ENCODE measurements around the gene MFSD2A. TPM values are rescaled to one million over a fixed set of nuclear protein-coding genes. Genes with fewer than 3 reads are reported as not detected.
"Not testable (repeated sequence)": the region's sequence is repeated elsewhere in the genome, so short reads cannot be mapped to it uniquely, and the experiment has no call there.

MFSD2A gene
- polyA plus RNA-seq, 3 donors, result 6.8 to 17.9 (median 7.9) TPM

DNA sequence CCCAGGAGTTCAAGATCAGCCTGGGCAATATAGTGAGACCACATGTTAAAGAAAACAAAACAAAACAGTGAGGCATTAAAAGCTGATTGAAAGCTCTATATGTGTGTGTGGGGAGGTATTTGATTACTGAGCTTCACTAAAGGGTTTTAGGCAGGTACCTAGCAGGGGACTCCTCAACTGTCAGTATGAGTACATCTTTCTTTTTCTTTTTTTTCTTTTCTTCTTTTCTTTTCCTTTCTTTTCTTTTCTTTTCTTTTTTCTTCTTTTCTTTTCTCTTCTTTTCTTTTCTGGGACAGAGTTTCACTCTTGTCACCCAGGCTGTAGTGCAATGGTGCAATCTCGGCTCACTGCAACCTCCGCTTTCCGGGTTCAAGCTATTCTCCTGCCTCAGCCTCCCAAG is 44.7 kb upstream of the MFSD2A start:
- Mint-ChIP-seq H3K36me3 (peaks cover 0 to 5% of the 10 kb centered on the region in 2 donors), H3K4me3 (no peak overlapping the region), H3K9me3 (peaks cover 0 to 9% (median 3%) of the 10 kb centered on the region in 7 donors), H3K27me3 (ENCODE audit: low read depth in 3 of 3) (peaks cover 0 to 5% (median 2%) of the 10 kb centered on the region in 3 donors), H3K27ac (peak overlapping the region in 2 of 7 donors; percentile 37 to 38), H3K4me1 (peaks cover 30% of the 10 kb centered on the region)
- Histone ChIP-seq H3K4me3 (replicated peaks in 1 of 3; ENCODE audit: low read depth in 2 of 3, low read length in 3 of 3) (no peak overlapping the region), H3K9ac (ENCODE audit: insufficient read depth, low read length, poor library complexity, severe bottlenecking) (no peak overlapping the region), H3K79me2 (ENCODE audit: insufficient read depth, low read length) (no peaks in the 10 kb centered on the region), H2AFZ (ENCODE audit: insufficient read depth, low read depth, low read length, poor library complexity, severe bottlenecking) (no peak overlapping the region), H3K4me1 (ENCODE audit: control insufficient read depth in 1 of 2, insufficient read depth in 2 of 2, low read length in 2 of 2) (peaks cover 33% of the 10 kb centered on the region in 2 donors), H3K27ac (ENCODE audit: low read depth in 1 of 2, low read length in 2 of 2) (no peak overlapping the region), H3K9me3 (replicated peaks in 1 of 2; ENCODE audit: control insufficient read depth in 1 of 2, insufficient read depth in 1 of 2, low read length in 2 of 2) (peaks cover 4% of the 10 kb centered on the region in 2 donors), H4K20me1 (ENCODE audit: insufficient read depth, low read length) (no peaks in the 10 kb centered on the region), H3K36me3 (replicated peaks in 1 of 2; ENCODE audit: control insufficient read depth in 1 of 2, insufficient read depth in 2 of 2, low read length in 2 of 2) (no peaks in the 10 kb centered on the region), H3K4me2 (replicated peaks; ENCODE audit: extremely low read depth, low read length, poor library complexity, severe bottlenecking) (no peak overlapping the region), H3K27me3 (ENCODE audit: control insufficient read depth in 2 of 2, insufficient read depth in 2 of 2, low read length in 2 of 2) (no peaks in the 10 kb centered on the region)
- 100% methylated on average over 3 of the region's 3 CpGs for WGBS (ENCODE audit: insufficient coverage)
- no peak for TF ChIP-seq CTCF (IDR thresholded peaks at IDR 0.05)
- intact Hi-C loops (cut with micrococcal nuclease), result no loop called here
- no peak for DNase-seq

GRCh38 chr1:39913136-39913535 is 41.8 kb upstream of the MFSD2A start:
- H3K27me3 Mint-ChIP-seq (ENCODE audit: low read depth in 3 of 3); H3K4me1 ChIP-seq (ENCODE audit: control insufficient read depth in 1 of 2, insufficient read depth in 2 of 2, low read length in 2 of 2); H3K4me1 Mint-ChIP-seq; H3K4me3 ChIP-seq (replicated peaks in 1 of 3; ENCODE audit: low read depth in 2 of 3, low read length in 3 of 3); H3K36me3 Mint-ChIP-seq; H3K36me3 ChIP-seq (replicated peaks in 1 of 2; ENCODE audit: control insufficient read depth in 1 of 2, insufficient read depth in 2 of 2, low read length in 2 of 2); H3K9ac ChIP-seq (ENCODE audit: insufficient read depth, low read length, poor library complexity, severe bottlenecking); H3K4me2 ChIP-seq (replicated peaks; ENCODE audit: extremely low read depth, low read length, poor library complexity, severe bottlenecking); H3K9me3 Mint-ChIP-seq; H3K27ac Mint-ChIP-seq; H2AFZ ChIP-seq (ENCODE audit: insufficient read depth, low read depth, low read length, poor library complexity, severe bottlenecking); H3K79me2 ChIP-seq (ENCODE audit: insufficient read depth, low read length); DNase-seq; H3K27ac ChIP-seq (ENCODE audit: low read depth in 1 of 2, low read length in 2 of 2); H3K27me3 ChIP-seq (ENCODE audit: control insufficient read depth in 2 of 2, insufficient read depth in 2 of 2, low read length in 2 of 2); H3K4me3 Mint-ChIP-seq; intact Hi-C loops (cut with micrococcal nuclease); H3K9me3 ChIP-seq (replicated peaks in 1 of 2; ENCODE audit: control insufficient read depth in 1 of 2, insufficient read depth in 1 of 2, low read length in 2 of 2); H4K20me1 ChIP-seq (ENCODE audit: insufficient read depth, low read length): not testable (repeated sequence)
- no CpG with 5 or more reads among the region's 30 CpGs for WGBS (ENCODE audit: insufficient coverage)
